Vagina (tissue), 2 donors: ENCODE results near the gene VIPR1. TPM values are rescaled to one million over a fixed set of nuclear protein-coding genes. Genes with fewer than 3 reads are reported as not detected.

Source experiments
- DNase-seq, 2 donors: peaks; one replicate each; pipeline ENCODE4 v3.0.0-alpha.2; 2017; ENCODE audit errors: extremely low spot score in 2 of 2
- H3K27ac ChIP-seq: fragments of 200-600 bp; sonication (generic); one replicate; pipeline ENCODE4 v1.5.1; 2019
- H3K27me3 ChIP-seq: fragments of 200-600 bp; sonication (generic); one replicate; pipeline ENCODE4 v1.5.1; 2019
- H3K36me3 ChIP-seq, 2 donors: fragments of 200-600 bp; sonication (generic); one replicate each; pipeline ENCODE4 v1.5.1; 2017 to 2019
- H3K4me1 ChIP-seq: fragments of 200-600 bp; sonication (generic); one replicate; pipeline ENCODE4 v1.5.1; 2019
- H3K4me3 ChIP-seq, 2 donors: fragments of 200-600 bp; sonication (generic); 1 replicate in 1 of 2; 2 replicates in 1 of 2; pipeline ENCODE4 v1.5.1; 2016 to 2019
- H3K9me3 ChIP-seq: fragments of 200-600 bp; sonication (generic); one replicate; pipeline ENCODE4 v1.5.1; 2019
- POLR2A ChIP-seq, 2 donors: fragments of 450-650 bp; IDR thresholded peaks; one replicate each; pipeline ENCODE4 v1.6.1; 2017; ENCODE audit warnings: antibody characterized with exemption in 2 of 2, mild to moderate bottlenecking in 2 of 2, moderate library complexity in 2 of 2
- POLR2AphosphoS5 ChIP-seq, 2 donors: sonication (generic); formaldehyde crosslinking; IDR thresholded peaks; one replicate each; pipeline ENCODE4 v1.9.0; 2017; ENCODE audit warnings: antibody characterized with exemption in 2 of 2, mild to moderate bottlenecking in 2 of 2, low read depth in 1 of 2; ENCODE audit not compliant: insufficient read depth in 1 of 2
- intact Hi-C: fragments of 100-400 bp; cut with DNase I; formaldehyde crosslinking; loops from one replicate; pipeline ENCODE4 v1.15.1; 2023
- total RNA-seq: library from RNA; depleted of rRNA; stranded (reverse); fragments of >200 nt; gene quantifications from one replicate; pipeline ENCODE4 v1.2.3, GENCODE V29; 2016
- TF ChIP-seq, protein P1 (sequence below), 3 experiments: fragments of 450-650 bp in 2 of 3; fragments of 200-600 bp in 1 of 3; sonication (generic) in 1 of 3; IDR thresholded peaks; one replicate each; pipeline ENCODE4 v1.5.1; 2017 to 2019; ENCODE audit warnings: antibody characterized with exemption in 3 of 3, mild to moderate bottlenecking in 2 of 3, moderate library complexity in 2 of 3

VIPR1 gene
- total RNA-seq, 1 donor from 2014 or later: 9.3 TPM

DNA sequence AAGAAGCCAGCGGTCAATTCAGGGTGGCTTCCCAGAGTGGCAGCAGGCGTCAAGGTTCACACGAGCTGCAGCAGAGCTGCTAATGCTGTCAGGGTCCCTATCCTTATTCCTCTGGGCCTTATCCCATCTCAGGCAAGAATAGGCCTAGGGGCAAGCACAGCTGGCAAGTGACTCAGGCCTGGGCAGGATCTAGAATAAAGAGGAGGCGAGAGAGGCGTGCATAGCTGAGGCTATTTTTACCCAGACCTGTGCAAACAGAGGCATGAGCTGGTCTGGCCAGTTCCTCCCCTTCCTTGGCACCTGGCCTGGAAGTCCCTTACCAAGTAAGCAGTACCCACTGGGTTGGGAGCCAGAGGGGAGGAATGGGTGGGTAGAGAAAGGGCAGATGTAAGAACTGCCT, 12.2 kb upstream of the VIPR1 start:
- peak; percentile 84 to 95 for DNase-seq
- peaks cover 11% of the 10 kb centered on the region for H3K4me1 ChIP-seq
- H3K9me3 ChIP-seq: no peaks in the 10 kb centered on the region
- no peaks in the 10 kb centered on the region for H3K36me3 ChIP-seq
- H3K4me3 ChIP-seq: no peak overlapping the region
- intact Hi-C loops: no loop called here
- H3K27ac ChIP-seq: no peak overlapping the region
- no peaks in the 10 kb centered on the region for H3K27me3 ChIP-seq
- no peak for TF ChIP-seq POLR2A (IDR thresholded peaks at IDR 0.05)
- TF ChIP-seq, protein P1, sequence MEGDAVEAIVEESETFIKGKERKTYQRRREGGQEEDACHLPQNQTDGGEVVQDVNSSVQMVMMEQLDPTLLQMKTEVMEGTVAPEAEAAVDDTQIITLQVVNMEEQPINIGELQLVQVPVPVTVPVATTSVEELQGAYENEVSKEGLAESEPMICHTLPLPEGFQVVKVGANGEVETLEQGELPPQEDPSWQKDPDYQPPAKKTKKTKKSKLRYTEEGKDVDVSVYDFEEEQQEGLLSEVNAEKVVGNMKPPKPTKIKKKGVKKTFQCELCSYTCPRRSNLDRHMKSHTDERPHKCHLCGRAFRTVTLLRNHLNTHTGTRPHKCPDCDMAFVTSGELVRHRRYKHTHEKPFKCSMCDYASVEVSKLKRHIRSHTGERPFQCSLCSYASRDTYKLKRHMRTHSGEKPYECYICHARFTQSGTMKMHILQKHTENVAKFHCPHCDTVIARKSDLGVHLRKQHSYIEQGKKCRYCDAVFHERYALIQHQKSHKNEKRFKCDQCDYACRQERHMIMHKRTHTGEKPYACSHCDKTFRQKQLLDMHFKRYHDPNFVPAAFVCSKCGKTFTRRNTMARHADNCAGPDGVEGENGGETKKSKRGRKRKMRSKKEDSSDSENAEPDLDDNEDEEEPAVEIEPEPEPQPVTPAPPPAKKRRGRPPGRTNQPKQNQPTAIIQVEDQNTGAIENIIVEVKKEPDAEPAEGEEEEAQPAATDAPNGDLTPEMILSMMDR (IDR thresholded peaks at IDR 0.05): no peak
- TF ChIP-seq POLR2AphosphoS5 (IDR thresholded peaks at IDR 0.05; ENCODE audit: insufficient read depth in 1 of 2, low read depth in 1 of 2): no peak

DNA sequence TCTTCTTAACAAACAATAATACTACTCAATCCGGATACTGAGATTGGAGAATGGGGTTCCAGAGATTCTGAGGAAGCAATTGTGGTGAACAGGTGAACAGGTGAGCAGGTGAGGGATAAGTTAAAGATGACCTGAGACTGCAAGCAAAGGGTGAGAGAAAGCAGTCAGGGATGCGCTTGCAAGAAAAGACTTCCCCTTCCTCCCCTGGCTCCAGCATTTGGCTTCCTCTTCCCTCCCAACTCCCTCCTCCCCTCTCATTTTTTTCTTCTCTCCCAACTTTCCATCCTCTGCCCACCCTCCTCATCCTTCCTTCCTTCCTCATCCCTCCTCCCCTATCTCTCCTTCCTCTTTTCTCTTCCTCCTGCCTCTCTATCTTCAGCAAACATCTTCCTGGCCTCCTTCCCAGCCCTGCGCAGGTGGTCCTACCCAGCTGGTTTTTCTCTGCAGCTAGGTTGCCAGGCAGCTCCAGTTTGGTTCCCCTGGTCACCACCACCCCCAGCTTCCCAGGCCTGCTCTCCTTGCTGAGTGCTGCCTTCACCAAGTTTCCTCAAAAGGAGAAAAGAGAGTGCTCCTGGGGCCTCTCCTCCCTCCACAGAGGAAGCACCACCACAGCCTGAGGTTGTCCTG, 10.4 kb upstream of the VIPR1 start:
- Histone ChIP-seq H3K4me1 (peaks cover 11% of the 10 kb centered on the region), H3K27ac (no peak overlapping the region), H3K27me3 (no peaks in the 10 kb centered on the region), H3K4me3 (no peak overlapping the region), H3K9me3 (no peaks in the 10 kb centered on the region), H3K36me3 (no peaks in the 10 kb centered on the region)
- peak; percentile 44 to 74 for DNase-seq
- TF ChIP-seq POLR2AphosphoS5 (IDR thresholded peaks at IDR 0.05; ENCODE audit: insufficient read depth in 1 of 2, low read depth in 1 of 2) (no peak), POLR2A (IDR thresholded peaks at IDR 0.05) (no peak)
- TF ChIP-seq, protein P1 (IDR thresholded peaks at IDR 0.05): no peak
- intact Hi-C loops: no loop called here

DNA sequence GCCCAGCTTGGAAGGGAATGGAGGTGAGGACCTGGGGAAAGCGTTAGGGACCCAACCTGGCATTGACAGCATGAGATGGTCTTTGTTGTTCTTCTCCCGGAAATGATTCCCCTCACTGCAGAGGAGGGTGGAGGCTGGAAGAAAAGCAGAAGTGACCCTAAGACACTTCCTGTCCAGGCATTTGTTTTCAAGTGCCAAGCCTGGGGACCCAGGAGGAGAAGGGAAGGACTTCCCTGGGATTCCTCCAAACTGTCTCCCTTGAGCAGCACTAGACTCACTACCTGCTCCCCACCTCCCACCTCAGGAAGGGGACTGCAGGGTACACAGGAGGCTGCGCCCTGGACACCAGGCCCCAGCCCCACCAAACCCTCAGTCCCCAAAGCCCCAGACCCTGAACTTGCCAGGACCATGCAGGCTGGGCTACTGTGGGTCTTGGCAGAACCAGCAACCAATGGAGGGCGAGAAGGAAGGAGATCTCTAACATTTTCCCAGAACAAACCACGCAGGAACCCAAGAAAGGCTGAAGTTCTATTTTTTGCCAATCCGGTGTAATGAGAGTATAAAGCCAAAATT, 9.8 kb upstream of the VIPR1 start:
- Histone ChIP-seq H3K27me3 (no peaks in the 10 kb centered on the region), H3K4me3 (no peak overlapping the region), H3K9me3 (no peaks in the 10 kb centered on the region), H3K27ac (no peak overlapping the region), H3K36me3 (no peaks in the 10 kb centered on the region), H3K4me1 (peaks cover 11% of the 10 kb centered on the region)
- DNase-seq: peak; percentile 78 to 91
- TF ChIP-seq, protein P1 (IDR thresholded peaks at IDR 0.05): no peak
- no peak for TF ChIP-seq POLR2AphosphoS5 (IDR thresholded peaks at IDR 0.05; ENCODE audit: insufficient read depth in 1 of 2, low read depth in 1 of 2)
- no peak for TF ChIP-seq POLR2A (IDR thresholded peaks at IDR 0.05)
- intact Hi-C loops: no loop called here

DNA sequence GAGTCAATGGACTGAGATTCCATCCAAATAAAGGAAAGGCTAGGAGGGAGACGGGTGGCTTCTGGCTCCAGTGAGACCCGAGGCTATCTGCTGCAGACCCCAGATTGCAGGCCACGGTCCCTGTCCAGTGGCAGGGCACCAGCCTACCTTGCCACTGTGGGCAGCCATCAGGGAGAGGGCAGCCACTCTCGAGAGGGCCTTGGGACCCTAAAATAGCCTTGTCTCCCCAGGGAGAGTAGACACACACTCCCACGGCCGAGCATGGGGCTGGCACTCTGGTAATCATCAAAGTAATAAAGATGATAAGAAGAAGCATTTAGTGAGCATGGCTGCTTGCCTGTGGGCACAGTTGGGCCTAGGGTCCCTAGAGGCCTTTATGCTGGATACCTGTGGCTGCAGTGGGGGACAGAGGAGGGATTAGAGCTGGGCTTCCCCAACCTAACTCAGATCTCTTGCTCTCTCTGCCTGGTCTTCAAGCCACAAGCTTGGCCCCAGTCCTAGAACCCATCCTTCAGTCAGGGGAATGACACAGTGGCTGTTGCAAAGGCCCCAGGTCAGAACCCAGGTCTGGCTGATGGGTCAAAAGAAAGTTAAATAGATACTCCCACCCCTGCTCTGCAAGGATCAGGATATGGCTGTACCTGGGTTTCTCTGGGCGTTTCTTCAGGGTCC, 9.2 kb upstream of the VIPR1 start:
- intact Hi-C loops: no loop called here
- Histone ChIP-seq H3K4me1 (peaks cover 11% of the 10 kb centered on the region), H3K9me3 (no peaks in the 10 kb centered on the region), H3K4me3 (no peak overlapping the region), H3K27ac (no peak overlapping the region), H3K27me3 (no peaks in the 10 kb centered on the region), H3K36me3 (no peaks in the 10 kb centered on the region)
- TF ChIP-seq, protein P1 (IDR thresholded peaks at IDR 0.05): no peak
- DNase-seq: peak in 1 of 2 donors; percentile 76

DNA sequence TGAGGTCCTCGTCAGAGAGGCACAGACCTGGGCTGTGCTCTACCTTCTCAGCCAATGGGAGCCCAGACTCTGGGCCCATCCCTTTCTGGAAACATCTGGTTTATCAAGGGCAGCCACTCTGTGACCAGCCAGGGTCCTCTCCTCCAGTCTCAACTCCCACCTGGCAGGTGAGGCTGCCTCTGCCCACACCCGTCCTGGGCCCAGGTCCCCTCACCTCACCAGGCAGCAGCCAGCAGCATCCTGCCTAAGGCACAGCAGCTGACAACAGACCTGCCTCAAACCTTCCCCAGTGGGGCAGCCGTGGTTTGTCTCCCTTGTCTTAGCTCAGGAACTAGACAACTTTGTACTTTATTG, 8.7 kb upstream of the VIPR1 start:
- no peak for TF ChIP-seq POLR2AphosphoS5 (IDR thresholded peaks at IDR 0.05; ENCODE audit: insufficient read depth in 1 of 2, low read depth in 1 of 2)
- no peak for TF ChIP-seq POLR2A (IDR thresholded peaks at IDR 0.05)
- TF ChIP-seq, protein P1 (IDR thresholded peaks at IDR 0.05): no peak
- Histone ChIP-seq H3K9me3 (no peaks in the 10 kb centered on the region), H3K27ac (no peak overlapping the region), H3K27me3 (no peaks in the 10 kb centered on the region), H3K4me1 (peaks cover 11% of the 10 kb centered on the region), H3K4me3 (no peak overlapping the region), H3K36me3 (no peaks in the 10 kb centered on the region)
- intact Hi-C loops: no loop called here
- DNase-seq: peak in 1 of 2 donors; percentile 58
